Measurements from ENCODE around the gene CTNNA2.

CTNNA2 gene

DNA sequence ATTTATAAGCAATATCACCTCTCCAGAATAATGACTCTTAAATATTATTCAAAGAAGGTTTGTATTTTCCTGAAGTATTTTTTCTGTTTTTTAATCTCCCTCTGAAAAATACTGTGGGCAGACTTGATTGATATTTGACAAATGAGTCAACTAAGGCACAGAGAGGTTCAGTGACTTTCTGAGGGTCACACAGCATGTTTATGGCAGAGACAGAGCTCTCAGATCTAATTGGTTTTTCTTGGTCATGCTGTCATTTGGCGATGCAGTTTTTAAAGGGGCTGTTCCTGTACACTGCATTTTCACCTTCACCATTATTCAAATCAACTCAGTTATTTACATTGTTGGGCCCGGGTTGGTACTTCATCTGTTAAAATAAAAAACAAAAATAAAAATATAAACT lies 527.4 kb downstream of the CTNNA2 start:
- no peak overlapping the region for H2BK15ac ChIP-seq (ENCODE audit: low read length)
- no peak overlapping the region for H3K4ac ChIP-seq (ENCODE audit: low read length)
- H2BK12ac ChIP-seq (ENCODE audit: low read length): no peak overlapping the region
- no peak overlapping the region for H3K14ac ChIP-seq (ENCODE audit: low read length)
- no peak overlapping the region for H2AFZ ChIP-seq (ENCODE audit: low read length)
- no peak overlapping the region for H3K4me2 ChIP-seq (ENCODE audit: insufficient read depth, low read length, poor library complexity, severe bottlenecking)
- DNase-seq (ENCODE audit: low spot score): no peak
- H3K4me1 ChIP-seq (ENCODE audit: control insufficient read depth in 2 of 2, insufficient read depth in 1 of 2, low read depth in 1 of 2, low read length in 2 of 2): no peaks in the 10 kb centered on the region
- no peaks in the 10 kb centered on the region for H3K9me3 ChIP-seq (replicated peaks in 1 of 2; ENCODE audit: control insufficient read depth in 2 of 2, insufficient read depth in 1 of 2, low read depth in 1 of 2, low read length in 2 of 2)
- H3K4me3 ChIP-seq (ENCODE audit: low read length in 2 of 2): no peak overlapping the region
- WGBS, 2 donors (ENCODE audit: extremely low coverage in 2 of 2, insufficient read length in 2 of 2, insufficient replicate concordance in 1 of 2): no CpG with 5 or more reads among the region's 2 CpGs
- H3K9ac ChIP-seq (ENCODE audit: low read depth, low read length, poor library complexity): no peak overlapping the region
- no peak overlapping the region for H4K8ac ChIP-seq (ENCODE audit: low read depth, low read length)
- H2AK5ac ChIP-seq (ENCODE audit: low read depth, low read length): no peak overlapping the region
- no peak overlapping the region for H4K91ac ChIP-seq (ENCODE audit: low read depth, low read length, poor library complexity)
- no peak overlapping the region for H3K23ac ChIP-seq (ENCODE audit: low read depth, low read length, poor library complexity)
- no peak overlapping the region for H2BK120ac ChIP-seq (ENCODE audit: low read depth, low read length)
- no peak overlapping the region for H3K18ac ChIP-seq (ENCODE audit: low read length)
- no peak overlapping the region for H2BK5ac ChIP-seq (ENCODE audit: low read length)
- H3K79me1 ChIP-seq (ENCODE audit: low read depth, low read length): no peaks in the 10 kb centered on the region
- no peaks in the 10 kb centered on the region for H3K27me3 ChIP-seq (ENCODE audit: control insufficient read depth in 3 of 3, insufficient read depth in 3 of 3, low read depth in 1 of 3, low read length in 3 of 3)
- no peaks in the 10 kb centered on the region for H3K36me3 ChIP-seq (replicated peaks in 1 of 2; ENCODE audit: control insufficient read depth in 2 of 2, insufficient read depth in 2 of 2, low read length in 2 of 2)
- H3K27ac ChIP-seq (replicated peaks; ENCODE audit: low read length): no peak overlapping the region

DNA sequence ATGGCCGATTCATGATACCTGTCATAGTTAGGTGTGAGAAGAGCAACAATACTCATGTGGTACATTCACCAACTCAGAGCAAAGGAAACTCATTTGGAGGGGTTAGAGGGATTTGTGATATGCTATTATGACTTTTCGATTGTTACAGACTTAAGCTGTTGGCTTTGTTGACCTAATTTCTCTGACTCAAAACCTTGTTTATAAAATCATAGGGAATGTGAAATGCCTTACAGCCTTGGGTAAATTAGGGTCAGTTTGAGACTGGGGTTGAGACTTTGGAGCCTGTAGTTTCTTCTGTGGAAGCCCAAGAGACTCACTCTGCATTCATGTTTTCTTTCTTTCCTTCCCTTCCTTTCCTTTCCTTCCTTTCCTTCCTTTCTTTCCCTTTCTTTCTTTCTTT lies 529.8 kb downstream of the CTNNA2 start:
- no peak overlapping the region for H2BK5ac ChIP-seq (ENCODE audit: low read length)
- no CpG with 5 or more reads among the region's 2 CpGs for WGBS, 2 donors (ENCODE audit: extremely low coverage in 2 of 2, insufficient read length in 2 of 2, insufficient replicate concordance in 1 of 2)
- no peak overlapping the region for H3K27ac ChIP-seq (replicated peaks; ENCODE audit: low read length)
- no peak overlapping the region for H2BK120ac ChIP-seq (ENCODE audit: low read depth, low read length)
- no peak overlapping the region for H3K4me2 ChIP-seq (ENCODE audit: insufficient read depth, low read length, poor library complexity, severe bottlenecking)
- no peaks in the 10 kb centered on the region for H3K79me1 ChIP-seq (ENCODE audit: low read depth, low read length)
- no peak overlapping the region for H3K14ac ChIP-seq (ENCODE audit: low read length)
- no peak for DNase-seq (ENCODE audit: low spot score)
- no peaks in the 10 kb centered on the region for H3K4me1 ChIP-seq (ENCODE audit: control insufficient read depth in 2 of 2, insufficient read depth in 1 of 2, low read depth in 1 of 2, low read length in 2 of 2)
- H2BK15ac ChIP-seq (ENCODE audit: low read length): no peak overlapping the region
- no peaks in the 10 kb centered on the region for H3K27me3 ChIP-seq (ENCODE audit: control insufficient read depth in 3 of 3, insufficient read depth in 3 of 3, low read depth in 1 of 3, low read length in 3 of 3)
- no peaks in the 10 kb centered on the region for H3K36me3 ChIP-seq (replicated peaks in 1 of 2; ENCODE audit: control insufficient read depth in 2 of 2, insufficient read depth in 2 of 2, low read length in 2 of 2)
- H3K4me3 ChIP-seq (ENCODE audit: low read length in 2 of 2): no peak overlapping the region
- no peak overlapping the region for H3K23ac ChIP-seq (ENCODE audit: low read depth, low read length, poor library complexity)
- no peak overlapping the region for H4K91ac ChIP-seq (ENCODE audit: low read depth, low read length, poor library complexity)
- H2BK12ac ChIP-seq (ENCODE audit: low read length): no peak overlapping the region
- no peak overlapping the region for H2AFZ ChIP-seq (ENCODE audit: low read length)
- H4K8ac ChIP-seq (ENCODE audit: low read depth, low read length): no peak overlapping the region
- no peak overlapping the region for H3K9ac ChIP-seq (ENCODE audit: low read depth, low read length, poor library complexity)
- no peak overlapping the region for H3K4ac ChIP-seq (ENCODE audit: low read length)
- no peak overlapping the region for H3K18ac ChIP-seq (ENCODE audit: low read length)
- H2AK5ac ChIP-seq (ENCODE audit: low read depth, low read length): no peak overlapping the region
- no peaks in the 10 kb centered on the region for H3K9me3 ChIP-seq (replicated peaks in 1 of 2; ENCODE audit: control insufficient read depth in 2 of 2, insufficient read depth in 1 of 2, low read depth in 1 of 2, low read length in 2 of 2)

DNA sequence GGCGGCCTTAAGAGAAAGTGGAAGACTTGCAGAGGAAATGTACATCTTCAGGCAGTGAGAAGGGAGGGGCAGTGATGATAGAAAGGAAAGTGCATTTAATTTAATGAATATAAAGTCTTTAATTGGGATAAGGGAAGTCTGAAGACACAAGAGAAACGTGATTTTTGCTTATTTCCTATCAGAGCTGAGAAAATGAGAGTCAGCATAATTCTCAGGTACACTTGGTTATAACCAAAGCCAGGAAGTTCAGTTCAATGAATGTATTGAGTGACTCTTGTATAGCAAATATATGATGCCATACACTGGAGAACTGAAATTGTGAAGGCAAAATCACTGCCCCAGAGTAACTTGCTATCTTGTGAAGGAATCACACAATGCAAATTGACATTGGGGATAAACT lies 535.4 kb downstream of the CTNNA2 start:
- no peak overlapping the region for H3K4me3 ChIP-seq (ENCODE audit: low read length in 2 of 2)
- H3K79me1 ChIP-seq (ENCODE audit: low read depth, low read length): no peaks in the 10 kb centered on the region
- H2AK5ac ChIP-seq (ENCODE audit: low read depth, low read length): no peak overlapping the region
- H3K9ac ChIP-seq (ENCODE audit: low read depth, low read length, poor library complexity): no peak overlapping the region
- no peak overlapping the region for H3K18ac ChIP-seq (ENCODE audit: low read length)
- no peak overlapping the region for H3K23ac ChIP-seq (ENCODE audit: low read depth, low read length, poor library complexity)
- DNase-seq (ENCODE audit: low spot score): no peak
- no peak overlapping the region for H2BK15ac ChIP-seq (ENCODE audit: low read length)
- H4K8ac ChIP-seq (ENCODE audit: low read depth, low read length): no peak overlapping the region
- no peak overlapping the region for H3K4ac ChIP-seq (ENCODE audit: low read length)
- H3K4me1 ChIP-seq (ENCODE audit: control insufficient read depth in 2 of 2, insufficient read depth in 1 of 2, low read depth in 1 of 2, low read length in 2 of 2): peaks cover 0 to 2% of the 10 kb centered on the region in 2 donors
- H3K9me3 ChIP-seq (replicated peaks in 1 of 2; ENCODE audit: control insufficient read depth in 2 of 2, insufficient read depth in 1 of 2, low read depth in 1 of 2, low read length in 2 of 2): no peaks in the 10 kb centered on the region
- H3K14ac ChIP-seq (ENCODE audit: low read length): no peak overlapping the region
- H2BK120ac ChIP-seq (ENCODE audit: low read depth, low read length): no peak overlapping the region
- H4K91ac ChIP-seq (ENCODE audit: low read depth, low read length, poor library complexity): no peak overlapping the region
- H3K4me2 ChIP-seq (ENCODE audit: insufficient read depth, low read length, poor library complexity, severe bottlenecking): no peak overlapping the region
- H2BK5ac ChIP-seq (ENCODE audit: low read length): no peak overlapping the region
- no peaks in the 10 kb centered on the region for H3K36me3 ChIP-seq (replicated peaks in 1 of 2; ENCODE audit: control insufficient read depth in 2 of 2, insufficient read depth in 2 of 2, low read length in 2 of 2)
- no peak overlapping the region for H2BK12ac ChIP-seq (ENCODE audit: low read length)
- no peak overlapping the region for H3K27ac ChIP-seq (replicated peaks; ENCODE audit: low read length)
- WGBS, 2 donors (ENCODE audit: extremely low coverage in 2 of 2, insufficient read length in 2 of 2, insufficient replicate concordance in 1 of 2): no CpG with 5 or more reads among the region's 2 CpGs
- no peaks in the 10 kb centered on the region for H3K27me3 ChIP-seq (ENCODE audit: control insufficient read depth in 3 of 3, insufficient read depth in 3 of 3, low read depth in 1 of 3, low read length in 3 of 3)
- H2AFZ ChIP-seq (ENCODE audit: low read length): no peak overlapping the region

DNA sequence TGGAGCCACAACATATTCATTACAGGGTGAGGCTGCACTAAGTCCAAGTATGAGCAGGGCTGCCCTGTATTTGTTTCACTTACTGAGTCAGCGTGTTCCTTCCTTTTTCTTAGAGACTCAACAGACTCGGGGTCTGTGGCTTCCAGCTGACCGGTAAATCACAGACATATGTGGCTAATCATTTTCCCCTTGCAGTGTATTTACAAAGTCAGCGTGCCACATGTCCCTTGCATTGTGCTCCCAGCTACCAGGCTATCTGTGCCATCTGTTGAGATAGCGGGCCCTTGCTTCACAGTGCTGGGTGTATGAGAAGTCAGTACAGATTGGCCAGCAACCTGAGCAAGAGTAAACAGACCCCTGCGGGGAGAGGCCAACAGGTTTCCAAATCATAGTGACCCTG lies 537.4 kb downstream of the CTNNA2 start:
- Histone ChIP-seq H3K9ac (ENCODE audit: low read depth, low read length, poor library complexity) (no peak overlapping the region), H3K23ac (ENCODE audit: low read depth, low read length, poor library complexity) (no peak overlapping the region), H4K91ac (ENCODE audit: low read depth, low read length, poor library complexity) (no peak overlapping the region), H3K14ac (ENCODE audit: low read length) (no peak overlapping the region), H2BK12ac (ENCODE audit: low read length) (no peak overlapping the region), H2BK120ac (ENCODE audit: low read depth, low read length) (no peak overlapping the region), H3K4ac (ENCODE audit: low read length) (no peak overlapping the region), H3K36me3 (replicated peaks in 1 of 2; ENCODE audit: control insufficient read depth in 2 of 2, insufficient read depth in 2 of 2, low read length in 2 of 2) (no peaks in the 10 kb centered on the region), H3K27ac (replicated peaks; ENCODE audit: low read length) (no peak overlapping the region), H2BK15ac (ENCODE audit: low read length) (no peak overlapping the region), H2AFZ (ENCODE audit: low read length) (no peak overlapping the region), H3K79me1 (ENCODE audit: low read depth, low read length) (no peaks in the 10 kb centered on the region), H3K4me1 (ENCODE audit: control insufficient read depth in 2 of 2, insufficient read depth in 1 of 2, low read depth in 1 of 2, low read length in 2 of 2) (peaks cover 0 to 11% of the 10 kb centered on the region in 2 donors), H2AK5ac (ENCODE audit: low read depth, low read length) (no peak overlapping the region), H3K9me3 (replicated peaks in 1 of 2; ENCODE audit: control insufficient read depth in 2 of 2, insufficient read depth in 1 of 2, low read depth in 1 of 2, low read length in 2 of 2) (no peaks in the 10 kb centered on the region), H3K18ac (ENCODE audit: low read length) (no peak overlapping the region), H2BK5ac (ENCODE audit: low read length) (no peak overlapping the region), H3K27me3 (ENCODE audit: control insufficient read depth in 3 of 3, insufficient read depth in 3 of 3, low read depth in 1 of 3, low read length in 3 of 3) (no peaks in the 10 kb centered on the region), H3K4me2 (ENCODE audit: insufficient read depth, low read length, poor library complexity, severe bottlenecking) (no peak overlapping the region), H3K4me3 (ENCODE audit: low read length in 2 of 2) (no peak overlapping the region), H4K8ac (ENCODE audit: low read depth, low read length) (no peak overlapping the region)
- WGBS, 2 donors (ENCODE audit: extremely low coverage in 2 of 2, insufficient read length in 2 of 2, insufficient replicate concordance in 1 of 2): no CpG with 5 or more reads among the region's 6 CpGs
- no peak for DNase-seq (ENCODE audit: low spot score)
